Ishikawa (cell line): ENCODE measurements around the gene ATP6AP1.

Experiments
- CEBPB ChIP-seq: IDR thresholded peaks from 2 replicates; pipeline ENCODE4 v1.6.1; 2012
- CREB1 ChIP-seq: IDR thresholded peaks from 2 replicates; pipeline ENCODE4 v1.6.1; 2012; ENCODE audit warnings: low read depth
- EP300 ChIP-seq: IDR thresholded peaks from 2 replicates; pipeline ENCODE4 v1.6.1; 2012; ENCODE audit warnings: borderline replicate concordance
- TEAD4 ChIP-seq: IDR thresholded peaks from 2 replicates; pipeline ENCODE4 v1.6.1; 2012
- YY1 ChIP-seq: IDR thresholded peaks from 2 replicates; pipeline ENCODE4 v1.6.1; 2012; ENCODE audit warnings: low read depth
- ZBTB7A ChIP-seq: IDR thresholded peaks from 2 replicates; pipeline ENCODE4 v1.6.1; 2012; ENCODE audit warnings: low read depth
- TF ChIP-seq, protein P1 (sequence below): IDR thresholded peaks from 2 replicates; pipeline ENCODE4 v1.6.1; 2012

DNA sequence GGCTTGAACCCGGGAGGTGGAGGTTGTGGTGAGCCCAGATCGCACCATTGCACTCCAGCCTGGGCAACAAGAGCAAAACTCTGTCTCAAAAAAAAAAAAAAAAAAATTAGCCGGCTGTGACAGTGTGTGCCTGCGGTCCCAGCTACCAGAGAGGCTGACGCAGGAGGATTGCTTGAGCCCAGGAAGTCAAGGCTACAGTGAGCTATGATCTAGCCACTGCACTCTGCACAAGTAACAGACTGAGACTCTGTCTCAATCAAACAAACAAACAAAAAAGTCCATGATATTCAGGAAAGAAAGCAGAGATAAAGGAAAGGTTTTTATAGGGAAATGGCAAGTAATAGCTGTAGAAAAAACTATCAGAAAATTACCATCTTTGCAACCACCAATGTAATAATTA lies 52.7 kb downstream of the ATP6AP1 start:
- no peak for TF ChIP-seq EP300
- TF ChIP-seq CEBPB = no peak
- no peak for TF ChIP-seq CREB1
- TF ChIP-seq YY1 = no peak
- TF ChIP-seq, protein P1, sequence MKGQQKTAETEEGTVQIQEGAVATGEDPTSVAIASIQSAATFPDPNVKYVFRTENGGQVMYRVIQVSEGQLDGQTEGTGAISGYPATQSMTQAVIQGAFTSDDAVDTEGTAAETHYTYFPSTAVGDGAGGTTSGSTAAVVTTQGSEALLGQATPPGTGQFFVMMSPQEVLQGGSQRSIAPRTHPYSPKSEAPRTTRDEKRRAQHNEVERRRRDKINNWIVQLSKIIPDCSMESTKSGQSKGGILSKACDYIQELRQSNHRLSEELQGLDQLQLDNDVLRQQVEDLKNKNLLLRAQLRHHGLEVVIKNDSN = no peak
- no peak for TF ChIP-seq ZBTB7A
- no peak for TF ChIP-seq TEAD4
